GM23338 (cell line): Measurements from ENCODE around the gene CEACAM19. TPM values are rescaled to one million over a fixed set of nuclear protein-coding genes. Genes with fewer than 3 reads are reported as not detected.

ENCODE experiments used
- ATAC-seq: fragments of 200-7000 bp; cut with Tn5 transposase; 3 replicates; pipeline ENCODE4 v1.9.1; 2020
- DNase-seq: peaks from one replicate; pipeline ENCODE4 v3.0.0-alpha.2; 2015; ENCODE audit warnings: low spot score
- H2AFZ ChIP-seq: fragments of 200-600 bp; sonication (generic); 2 replicates; pipeline ENCODE4 v1.8.0; 2016; ENCODE audit warnings: antibody characterized with exemption, mild to moderate bottlenecking, moderate library complexity
- H3F3A ChIP-seq: fragments of 200-600 bp; sonication (generic); replicated peaks from 2 replicates; pipeline ENCODE4 v1.8.0; 2017; ENCODE audit warnings: antibody characterized with exemption, mixed run types, low read depth
- H3K27ac ChIP-seq: fragments of 200-600 bp; sonication (generic); 2 replicates; pipeline ENCODE4 v1.6.1; 2016; ENCODE audit warnings: low read depth
- H3K27me3 ChIP-seq: fragments of 200-600 bp; sonication (generic); 2 replicates; pipeline ENCODE4 v1.8.0; 2016; ENCODE audit warnings: mild to moderate bottlenecking, mixed run types, moderate library complexity; ENCODE audit not compliant: insufficient read depth
- H3K36me3 ChIP-seq: fragments of 200-600 bp; sonication (generic); 2 replicates; pipeline ENCODE4 v1.8.0; 2016; ENCODE audit warnings: mild to moderate bottlenecking; ENCODE audit not compliant: insufficient read depth
- H3K4me1 ChIP-seq: fragments of 200-600 bp; sonication (generic); 2 replicates; pipeline ENCODE4 v1.8.0; 2016; ENCODE audit warnings: mild to moderate bottlenecking, moderate library complexity; ENCODE audit not compliant: insufficient read depth
- H3K4me2 ChIP-seq: fragments of 200-600 bp; sonication (generic); 2 replicates; pipeline ENCODE4 v1.7.1; 2017; ENCODE audit warnings: mixed run types
- H3K4me3 ChIP-seq: fragments of 200-600 bp; sonication (generic); 2 replicates; pipeline ENCODE4 v1.6.1; 2016; ENCODE audit warnings: mixed run types
- H3K79me2 ChIP-seq: fragments of 200-600 bp; sonication (generic); replicated peaks from 2 replicates; pipeline ENCODE4 v1.8.0; 2017; ENCODE audit warnings: mild to moderate bottlenecking; ENCODE audit not compliant: insufficient read depth
- H3K9me2 ChIP-seq: fragments of 200-600 bp; sonication (generic); 2 replicates; pipeline ENCODE4 v1.8.0; 2017; ENCODE audit not compliant: insufficient read depth
- H4K20me1 ChIP-seq: fragments of 200-600 bp; sonication (generic); replicated peaks from 2 replicates; pipeline ENCODE4 v1.8.0; 2017; ENCODE audit warnings: mild to moderate bottlenecking; ENCODE audit not compliant: insufficient read depth
- H3K27ac Mint-ChIP-seq: 2 replicates; pipeline ENCODE4 v1.8.0; 2020; ENCODE audit warnings: inconsistent platforms, mild to moderate bottlenecking, moderate library complexity, mixed read lengths
- H3K27me3 Mint-ChIP-seq: 3 replicates; pipeline ENCODE4 v1.8.0; 2022; ENCODE audit warnings: low read depth, mild to moderate bottlenecking, moderate library complexity, mixed read lengths, inconsistent platforms; ENCODE audit not compliant: insufficient read depth, poor library complexity
- H3K36me3 Mint-ChIP-seq: 3 replicates; pipeline ENCODE4 v1.8.0; 2021; ENCODE audit warnings: low read depth, mild to moderate bottlenecking, inconsistent platforms, moderate library complexity, mixed read lengths
- H3K4me1 Mint-ChIP-seq: 3 replicates; pipeline ENCODE4 v1.8.0; 2020; ENCODE audit warnings: mild to moderate bottlenecking, inconsistent platforms, mixed read lengths
- H3K4me3 Mint-ChIP-seq: 3 replicates; pipeline ENCODE4 v1.8.0; 2021; ENCODE audit warnings: moderate library complexity, mild to moderate bottlenecking, inconsistent platforms, mixed read lengths
- H3K9me3 Mint-ChIP-seq: 3 replicates; pipeline ENCODE4 v1.8.0; 2020; ENCODE audit warnings: moderate library complexity, mild to moderate bottlenecking, inconsistent platforms, mixed read lengths
- EZH2 ChIP-seq: fragments of 200-600 bp; sonication (generic); IDR thresholded peaks from one replicate; pipeline ENCODE4 v1.8.0; 2017; ENCODE audit warnings: antibody characterized with exemption, mild to moderate bottlenecking, low read depth; ENCODE audit not compliant: unreplicated experiment
- EZH2phosphoT487 ChIP-seq: fragments of 200-600 bp; sonication (generic); IDR thresholded peaks from one replicate; pipeline ENCODE4 v1.8.1; 2018; ENCODE audit warnings: antibody characterized with exemption; ENCODE audit not compliant: unreplicated experiment
- POLR2AphosphoS5 ChIP-seq: IDR thresholded peaks from 2 replicates; pipeline ENCODE4 v1.6.1; 2016; ENCODE audit warnings: antibody characterized with exemption, low read depth
- REST ChIP-seq: IDR thresholded peaks from one replicate; pipeline ENCODE4 v1.6.1; 2018; ENCODE audit warnings: antibody characterized with exemption; ENCODE audit not compliant: unreplicated experiment
- STAT1 ChIP-seq: IDR thresholded peaks from one replicate; pipeline ENCODE4 v1.6.1; 2016; ENCODE audit warnings: antibody characterized with exemption; ENCODE audit not compliant: unreplicated experiment
- ZNF331 ChIP-seq: fragments of 250-450 bp; sonication (Bioruptor Pico); IDR thresholded peaks from 2 replicates; pipeline ENCODE4 v1.5.0; 2020; ENCODE audit warnings: low read depth, mild to moderate bottlenecking, moderate library complexity
- ZNF462 ChIP-seq: fragments of 250-450 bp; sonication (Bioruptor Pico); IDR thresholded peaks from 2 replicates; pipeline ENCODE4 v1.5.0; 2020; ENCODE audit warnings: mild to moderate bottlenecking, moderate library complexity
- polyA plus RNA-seq: library from polyadenylated mRNA; unstranded; fragments of >200 nt; fragmentation: Nextera tagmentation; extraction: Ambion mirVana; gene quantifications from 2 replicates; pipeline ENCODE4 v1.2.1, GENCODE V29; 2016
- total RNA-seq: library from RNA; depleted of rRNA; stranded (reverse); fragments of >200 nt; shearing (Covaris generic); gene quantifications from 2 replicates; pipeline ENCODE4 v1.2.3, GENCODE V29; 2014

The CEACAM19 gene
- total and polyA plus RNA-seq, 2 experiments from 2014 or later: 0.38 to 0.76 TPM

- TF ChIP-seq REST (no peak), ZNF462 (CRISPR knock-in tag) (no peak), EZH2 (no peak), EZH2phosphoT487 (no peak)
These were observed 54.4 kb downstream of the CEACAM19 start (continued) for GRCh38 chr19:44725684-44726083.

- no peaks in the 10 kb centered on the region for H3K79me2 ChIP-seq
- 0 out of 2 replicates have a peak, but pooled peaks cover 6% of the 10 kb centered on the region for H3K27me3 ChIP-seq
- Mint-ChIP-seq H3K9me3 (no peaks in the 10 kb centered on the region), H3K4me1 (no peaks in the 10 kb centered on the region), H3K4me3 (no peak overlapping the region), H3K27me3 (peaks cover 16% of the 10 kb centered on the region), H3K27ac (no peak overlapping the region), H3K36me3 (no peaks in the 10 kb centered on the region)
- DNase-seq: no peak
- H4K20me1 ChIP-seq: no peaks in the 10 kb centered on the region
- no peak overlapping the region for H3K4me2 ChIP-seq
- H3K36me3 ChIP-seq: no peaks in the 10 kb centered on the region
- no peak overlapping the region for H3K4me3 ChIP-seq
- no peak for ATAC-seq
- H3F3A ChIP-seq: no peaks in the 10 kb centered on the region
- H3K27ac ChIP-seq: no peak overlapping the region
- 0 out of 2 replicates have a peak, but pooled peaks cover under 1% of the 10 kb centered on the region for H3K4me1 ChIP-seq
- H2AFZ ChIP-seq: no peak overlapping the region
- no peaks in the 10 kb centered on the region for H3K9me2 ChIP-seq
- TF ChIP-seq STAT1 (no peak), POLR2AphosphoS5 (no peak), ZNF331 (CRISPR knock-in tag) (no peak)
These were observed 55.2 kb downstream of the CEACAM19 start for GRCh38 chr19:44726465-44726864.
